ENCODE results near the gene PDE6H.

The PDE6H gene

GRCh38 chr12:14997998-14998397, 25.2 kb downstream of the PDE6H start:
- H3K4me1 ChIP-seq (ENCODE audit: control insufficient read depth in 1 of 2, insufficient read depth in 2 of 2, low read length in 2 of 2) = peaks cover 4 to 10% of the 10 kb centered on the region in 2 experiments
- H3K79me1 ChIP-seq (ENCODE audit: low read length) = peaks cover 13% of the 10 kb centered on the region
- no peak for DNase-seq
- no peaks in the 10 kb centered on the region for H3K27me3 ChIP-seq (ENCODE audit: insufficient read depth, low read length)
- WGBS (ENCODE audit: extremely low coverage, insufficient coverage, insufficient read length) = no CpG with 5 or more reads among the region's 3 CpGs
- no peaks in the 10 kb centered on the region for H3K36me3 ChIP-seq (ENCODE audit: control insufficient read depth in 1 of 2, insufficient read depth in 2 of 2, low read length in 2 of 2)
- H3K18ac ChIP-seq (ENCODE audit: low read length) = no peak overlapping the region
- H2BK12ac ChIP-seq (ENCODE audit: low read length) = no peak overlapping the region
- no peaks in the 10 kb centered on the region for H3K9me3 ChIP-seq (ENCODE audit: insufficient read depth, low read depth, low read length)
- no peak overlapping the region for H3K4ac ChIP-seq (ENCODE audit: low read depth, low read length)
- no peak overlapping the region for H3K27ac ChIP-seq (ENCODE audit: low read depth, low read length)
- H4K91ac ChIP-seq (ENCODE audit: low read depth, low read length) = no peak overlapping the region
- no peak overlapping the region for H2AFZ ChIP-seq (ENCODE audit: insufficient read depth, low read length, poor library complexity)
- H3K23ac ChIP-seq (ENCODE audit: low read length) = no peak overlapping the region
- no peaks in the 10 kb centered on the region for H3K79me2 ChIP-seq (ENCODE audit: control insufficient read depth, insufficient read depth, low read length, poor library complexity)
- no peak overlapping the region for H3K14ac ChIP-seq (ENCODE audit: low read length)
- no peak overlapping the region for H2AK5ac ChIP-seq (ENCODE audit: low read length)
- H2BK5ac ChIP-seq (ENCODE audit: low read depth, low read length, poor library complexity) = no peak overlapping the region
- H3K4me2 ChIP-seq (ENCODE audit: low read length) = no peak overlapping the region
- H3K4me3 ChIP-seq (ENCODE audit: low read depth, low read length) = no peak overlapping the region
- H4K8ac ChIP-seq (ENCODE audit: low read depth, low read length) = no peak overlapping the region
- H2BK120ac ChIP-seq (ENCODE audit: insufficient read depth, low read length, poor library complexity) = no peak overlapping the region
- no peak overlapping the region for H3K9ac ChIP-seq (ENCODE audit: low read length)
- no peak overlapping the region for H4K12ac ChIP-seq (ENCODE audit: low read depth, low read length)

- no peak overlapping the region for H3K4me2 ChIP-seq (ENCODE audit: low read length)
- DNase-seq = no peak
- no peak overlapping the region for H2AFZ ChIP-seq (ENCODE audit: insufficient read depth, low read length, poor library complexity)
- no peak overlapping the region for H4K91ac ChIP-seq (ENCODE audit: low read depth, low read length)
- no peaks in the 10 kb centered on the region for H3K36me3 ChIP-seq (ENCODE audit: control insufficient read depth in 1 of 2, insufficient read depth in 2 of 2, low read length in 2 of 2)
- no peak overlapping the region for H2BK120ac ChIP-seq (ENCODE audit: insufficient read depth, low read length, poor library complexity)
- no peak overlapping the region for H3K4me3 ChIP-seq (ENCODE audit: low read depth, low read length)
- no peak overlapping the region for H4K8ac ChIP-seq (ENCODE audit: low read depth, low read length)
- H3K14ac ChIP-seq (ENCODE audit: low read length) = no peak overlapping the region
- H3K9me3 ChIP-seq (ENCODE audit: insufficient read depth, low read depth, low read length) = no peaks in the 10 kb centered on the region
- H3K4me1 ChIP-seq (ENCODE audit: control insufficient read depth in 1 of 2, insufficient read depth in 2 of 2, low read length in 2 of 2) = peaks cover 0 to 6% of the 10 kb centered on the region in 2 experiments
- H3K79me1 ChIP-seq (ENCODE audit: low read length) = peaks cover 11% of the 10 kb centered on the region
- H3K27me3 ChIP-seq (ENCODE audit: insufficient read depth, low read length) = no peaks in the 10 kb centered on the region
- no peak overlapping the region for H4K12ac ChIP-seq (ENCODE audit: low read depth, low read length)
- H3K4ac ChIP-seq (ENCODE audit: low read depth, low read length) = no peak overlapping the region
- no peak overlapping the region for H2AK5ac ChIP-seq (ENCODE audit: low read length)
- H3K9ac ChIP-seq (ENCODE audit: low read length) = no peak overlapping the region
- H2BK5ac ChIP-seq (ENCODE audit: low read depth, low read length, poor library complexity) = no peak overlapping the region
- H3K23ac ChIP-seq (ENCODE audit: low read length) = no peak overlapping the region
- no peak overlapping the region for H3K27ac ChIP-seq (ENCODE audit: low read depth, low read length)
- WGBS (ENCODE audit: extremely low coverage, insufficient coverage, insufficient read length) = no CpG with 5 or more reads among the region's 2 CpGs
- H3K79me2 ChIP-seq (ENCODE audit: control insufficient read depth, insufficient read depth, low read length, poor library complexity) = no peaks in the 10 kb centered on the region
- H3K18ac ChIP-seq (ENCODE audit: low read length) = no peak overlapping the region
- H2BK12ac ChIP-seq (ENCODE audit: low read length) = no peak overlapping the region
Observed at GRCh38 chr12:14999021-14999694, 26.3 kb downstream of the PDE6H start.

GRCh38 chr12:14999695-15000365, 27.0 kb downstream of the PDE6H start:
- Histone ChIP-seq H2AK5ac (ENCODE audit: low read length) (no peak overlapping the region), H4K12ac (ENCODE audit: low read depth, low read length) (no peak overlapping the region), H3K79me2 (ENCODE audit: control insufficient read depth, insufficient read depth, low read length, poor library complexity) (no peaks in the 10 kb centered on the region), H3K27me3 (ENCODE audit: insufficient read depth, low read length) (no peaks in the 10 kb centered on the region), H4K91ac (ENCODE audit: low read depth, low read length) (no peak overlapping the region), H3K14ac (ENCODE audit: low read length) (no peak overlapping the region), H3K4me1 (ENCODE audit: control insufficient read depth in 1 of 2, insufficient read depth in 2 of 2, low read length in 2 of 2) (peaks cover 0 to 10% of the 10 kb centered on the region in 2 experiments), H3K27ac (ENCODE audit: low read depth, low read length) (no peak overlapping the region), H2BK120ac (ENCODE audit: insufficient read depth, low read length, poor library complexity) (no peak overlapping the region), H3K4me2 (ENCODE audit: low read length) (no peak overlapping the region), H3K23ac (ENCODE audit: low read length) (no peak overlapping the region), H3K4me3 (ENCODE audit: low read depth, low read length) (no peak overlapping the region), H3K9me3 (ENCODE audit: insufficient read depth, low read depth, low read length) (no peaks in the 10 kb centered on the region), H2BK12ac (ENCODE audit: low read length) (no peak overlapping the region), H2AFZ (ENCODE audit: insufficient read depth, low read length, poor library complexity) (no peak overlapping the region), H3K9ac (ENCODE audit: low read length) (no peak overlapping the region), H2BK5ac (ENCODE audit: low read depth, low read length, poor library complexity) (no peak overlapping the region), H3K18ac (ENCODE audit: low read length) (no peak overlapping the region), H3K4ac (ENCODE audit: low read depth, low read length) (no peak overlapping the region), H3K36me3 (ENCODE audit: control insufficient read depth in 1 of 2, insufficient read depth in 2 of 2, low read length in 2 of 2) (no peaks in the 10 kb centered on the region), H4K8ac (ENCODE audit: low read depth, low read length) (no peak overlapping the region), H3K79me1 (ENCODE audit: low read length) (peaks cover 10% of the 10 kb centered on the region)
- no CpG with 5 or more reads among the region's 2 CpGs for WGBS (ENCODE audit: extremely low coverage, insufficient coverage, insufficient read length)
- DNase-seq = no peak

GRCh38 chr12:15000575-15000974, 27.7 kb downstream of the PDE6H start:
- Histone ChIP-seq H3K79me1 (ENCODE audit: low read length) (peaks cover 5% of the 10 kb centered on the region), H2AK5ac (ENCODE audit: low read length) (no peak overlapping the region), H3K79me2 (ENCODE audit: control insufficient read depth, insufficient read depth, low read length, poor library complexity) (no peaks in the 10 kb centered on the region), H3K4me1 (ENCODE audit: control insufficient read depth in 1 of 2, insufficient read depth in 2 of 2, low read length in 2 of 2) (peaks cover 0 to 10% of the 10 kb centered on the region in 2 experiments), H3K18ac (ENCODE audit: low read length) (no peak overlapping the region), H3K9ac (ENCODE audit: low read length) (no peak overlapping the region), H3K14ac (ENCODE audit: low read length) (no peak overlapping the region), H2BK120ac (ENCODE audit: insufficient read depth, low read length, poor library complexity) (no peak overlapping the region), H3K4ac (ENCODE audit: low read depth, low read length) (no peak overlapping the region), H3K36me3 (ENCODE audit: control insufficient read depth in 1 of 2, insufficient read depth in 2 of 2, low read length in 2 of 2) (no peaks in the 10 kb centered on the region), H2BK12ac (ENCODE audit: low read length) (no peak overlapping the region), H3K4me2 (ENCODE audit: low read length) (no peak overlapping the region), H3K9me3 (ENCODE audit: insufficient read depth, low read depth, low read length) (no peaks in the 10 kb centered on the region), H3K4me3 (ENCODE audit: low read depth, low read length) (no peak overlapping the region), H4K8ac (ENCODE audit: low read depth, low read length) (no peak overlapping the region), H2BK5ac (ENCODE audit: low read depth, low read length, poor library complexity) (no peak overlapping the region), H2AFZ (ENCODE audit: insufficient read depth, low read length, poor library complexity) (no peak overlapping the region), H4K12ac (ENCODE audit: low read depth, low read length) (no peak overlapping the region), H3K23ac (ENCODE audit: low read length) (no peak overlapping the region), H4K91ac (ENCODE audit: low read depth, low read length) (no peak overlapping the region), H3K27me3 (ENCODE audit: insufficient read depth, low read length) (no peaks in the 10 kb centered on the region), H3K27ac (ENCODE audit: low read depth, low read length) (no peak overlapping the region)
- no CpG with 5 or more reads among the region's 2 CpGs for WGBS (ENCODE audit: extremely low coverage, insufficient coverage, insufficient read length)
- no peak for DNase-seq
